Panc1 (cell line): ENCODE measurements around the gene MAN1A1.

Experiments used
- POLR2AphosphoS5 ChIP-seq: IDR thresholded peaks from 2 replicates; pipeline ENCODE4 v1.6.1; 2012; ENCODE audit warnings: mild to moderate bottlenecking, low read depth, low read length, moderate library complexity
- REST ChIP-seq, 2 experiments: IDR thresholded peaks; 2 replicates each; pipeline ENCODE4 v1.6.1; 2011 to 2012; ENCODE audit warnings: low read depth in 2 of 2, control low read depth in 1 of 2, low read length in 1 of 2, mild to moderate bottlenecking in 1 of 2, moderate library complexity in 1 of 2; ENCODE audit not compliant: insufficient read depth in 1 of 2
- SIN3A ChIP-seq: IDR thresholded peaks from 2 replicates; pipeline ENCODE4 v1.6.1; 2012; ENCODE audit warnings: low read depth, mild to moderate bottlenecking, low read length, moderate library complexity, borderline replicate concordance; ENCODE audit not compliant: insufficient read depth
- TCF7L2 ChIP-seq: IDR thresholded peaks from 2 replicates; pipeline ENCODE4 v1.6.1; 2011; ENCODE audit warnings: mild to moderate bottlenecking, low read depth, low read length, inconsistent platforms
- TF ChIP-seq, protein P1 (sequence below): fragments of 450-650 bp; IDR thresholded peaks from 2 replicates; pipeline ENCODE4 v1.5.1; 2017; ENCODE audit warnings: mild to moderate bottlenecking

DNA sequence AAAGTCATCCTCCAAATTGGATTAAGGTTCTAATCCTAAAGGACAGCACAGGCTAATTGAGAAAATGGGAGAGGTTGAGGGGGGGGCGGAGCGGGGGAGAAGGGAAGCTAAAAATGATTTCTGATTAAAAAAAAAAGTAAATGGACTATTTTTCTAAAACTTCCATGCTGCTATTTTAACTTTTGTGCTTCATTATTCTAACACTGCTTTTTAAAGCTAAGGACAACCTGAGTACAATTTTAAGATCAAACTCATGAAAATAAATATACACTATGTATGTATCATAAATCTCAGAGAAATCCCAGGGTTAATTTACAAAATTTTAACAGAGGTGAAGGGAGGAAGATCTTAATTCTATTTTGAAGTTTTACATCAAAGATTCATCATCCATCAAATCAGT is 4.4 kb downstream of the MAN1A1 start:
- TF ChIP-seq SIN3A (no peak), REST (IDR thresholded peaks at IDR 0.05; ENCODE audit: insufficient read depth in 1 of 2, low read depth in 2 of 2, low read length in 1 of 2) (no peak), TCF7L2 (no peak), POLR2AphosphoS5 (no peak)
- TF ChIP-seq, protein P1, sequence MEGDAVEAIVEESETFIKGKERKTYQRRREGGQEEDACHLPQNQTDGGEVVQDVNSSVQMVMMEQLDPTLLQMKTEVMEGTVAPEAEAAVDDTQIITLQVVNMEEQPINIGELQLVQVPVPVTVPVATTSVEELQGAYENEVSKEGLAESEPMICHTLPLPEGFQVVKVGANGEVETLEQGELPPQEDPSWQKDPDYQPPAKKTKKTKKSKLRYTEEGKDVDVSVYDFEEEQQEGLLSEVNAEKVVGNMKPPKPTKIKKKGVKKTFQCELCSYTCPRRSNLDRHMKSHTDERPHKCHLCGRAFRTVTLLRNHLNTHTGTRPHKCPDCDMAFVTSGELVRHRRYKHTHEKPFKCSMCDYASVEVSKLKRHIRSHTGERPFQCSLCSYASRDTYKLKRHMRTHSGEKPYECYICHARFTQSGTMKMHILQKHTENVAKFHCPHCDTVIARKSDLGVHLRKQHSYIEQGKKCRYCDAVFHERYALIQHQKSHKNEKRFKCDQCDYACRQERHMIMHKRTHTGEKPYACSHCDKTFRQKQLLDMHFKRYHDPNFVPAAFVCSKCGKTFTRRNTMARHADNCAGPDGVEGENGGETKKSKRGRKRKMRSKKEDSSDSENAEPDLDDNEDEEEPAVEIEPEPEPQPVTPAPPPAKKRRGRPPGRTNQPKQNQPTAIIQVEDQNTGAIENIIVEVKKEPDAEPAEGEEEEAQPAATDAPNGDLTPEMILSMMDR = no peak
